Heart left ventricle (tissue), 16 donors: ENCODE measurements around the gene CSF1. TPM values are rescaled to one million over a fixed set of nuclear protein-coding genes. Genes with fewer than 3 reads are reported as not detected.

Experiments
- ATAC-seq, 4 donors: fragments of 200-7000 bp; cut with Tn5 transposase; one replicate each; pipeline ENCODE4 v1.9.1; 2020 to 2022; ENCODE audit warnings: moderate library complexity in 4 of 4, mild to moderate bottlenecking in 3 of 4, moderate number of reproducible peaks in 1 of 4
- DNase-seq, 5 donors: peaks; one replicate each; pipeline ENCODE4 v3.0.0-alpha.2; 2020
- H3K27ac ChIP-seq, 12 donors: fragments of 200-600 bp; sonication (generic) in 4 of 12; one replicate each; pipeline versions ENCODE4 v1.5.0 to v1.8.0; 2016 to 2022; ENCODE audit warnings: mild to moderate bottlenecking in 2 of 12
- H3K27me3 ChIP-seq, 9 donors: fragments of 200-600 bp; sonication (generic) in 2 of 9; one replicate each; pipeline versions ENCODE4 v1.5.1 to v1.8.0; 2016 to 2022; ENCODE audit warnings: mild to moderate bottlenecking in 3 of 9
- H3K36me3 ChIP-seq, 9 donors: fragments of 200-600 bp; sonication (generic) in 2 of 9; one replicate each; pipeline versions ENCODE4 v1.5.0 to v1.8.0; 2018 to 2022; ENCODE audit warnings: mild to moderate bottlenecking in 2 of 9
- H3K4me1 ChIP-seq, 12 donors: fragments of 200-600 bp; sonication (generic) in 4 of 12; one replicate each; pipeline versions ENCODE4 v1.5.0 to v1.8.0; 2016 to 2022; ENCODE audit warnings: mild to moderate bottlenecking in 3 of 12
- H3K4me3 ChIP-seq, 12 donors: fragments of 200-600 bp; sonication (generic) in 4 of 12; one replicate each; pipeline versions ENCODE4 v1.5.0 to v1.8.0; 2017 to 2022; ENCODE audit warnings: mild to moderate bottlenecking in 9 of 12, moderate library complexity in 4 of 12
- H3K9me3 ChIP-seq, 12 donors: fragments of 200-600 bp; sonication (generic) in 4 of 12; one replicate each; pipeline versions ENCODE4 v1.5.0 to v1.8.0; 2016 to 2022; ENCODE audit warnings: mild to moderate bottlenecking in 1 of 12
- CTCF ChIP-seq, 12 donors: fragments of 200-600 bp; sonication (generic) in 4 of 12; IDR thresholded peaks; one replicate each; pipeline versions ENCODE4 v1.5.0 to v1.8.0; 2018 to 2022; ENCODE audit warnings: antibody characterized with exemption in 12 of 12, mild to moderate bottlenecking in 5 of 12
- POLR2A ChIP-seq, 2 donors: fragments of 450-650 bp; IDR thresholded peaks; one replicate each; pipeline ENCODE4 v1.6.1; 2017; ENCODE audit warnings: antibody characterized with exemption in 2 of 2, mild to moderate bottlenecking in 2 of 2, moderate library complexity in 2 of 2
- WGBS, 4 donors: extraction: QIAGEN DNeasy Blood & Tissue Kit in 2 of 4; methylation state at CpG; one replicate each; pipeline versions ENCODE4 v1.1.5 to v1.1.7; 2013 to 2018; 5-methylcytosine and 5-hydroxymethylcytosine counted together
- intact Hi-C, 10 donors: fragments of 100-400 bp; cut with DNase I; formaldehyde crosslinking; loops; one replicate each; pipeline versions ENCODE4 v1.11.1 to v1.14.2; 2022
- polyA plus RNA-seq, 2 donors: library from polyadenylated mRNA; stranded (reverse); fragments of 200-250 nt; gene quantifications; one replicate each; pipeline ENCODE4 v1.2.3, GENCODE V29; 2013
- total RNA-seq, 9 donors: library from RNA; depleted of rRNA in 2 of 9; stranded (reverse); fragments of >200 nt in 2 of 9; fragmentation: NEBNext Ultra II Directional in 3 of 9; extraction: Animal tissue kit (Norgen Biotek cat#: 25700) in 3 of 9; gene quantifications; one replicate each; pipeline versions ENCODE4 v1.1.0 to v1.2.4, GENCODE V29; 2016 to 2023
- donor health status: ischemic (EF 13 %, LVEDD 7.1; RV severe dilation, severe dysfunction).
- donor health status: healthy with polysubstance abuse.
- donor health status: DM: no; HTN: yes; CAD: no.
- donor health status: DM: no; HTN: no; CAD: no.
- donor health status: ischemic (EF 25% LVEDD 6.9; RV normal size, moderate dysfunction).
- donor health status: ischemic (EF 25% LVEDD 5.7; RV mildly dilated, moderate dysfunction).
- donor health status: healthy.
- donor health status: DM: yes; HTN: yes; CAD: no.
- donor health status: ischemic (EF 35%, LVEDD 5.7; RV mildly dilated, moderate dysfunction).
- donor health status: nonischemic (EF 11% LVEDD 7.7; RV severe dilation, severe dysfunction).
- donor health status: DM: yes; HTN: yes; CAD: no.
- donor health status: PGD.
- donor health status: ischemic (EF 29% LVEDD 5.4; RV normal size, mild dysfunction).
- donor health status: nonischemic (EF 23%, LVEDD 6.1; RV moderate dilation, normal function).

The CSF1 gene
- total and polyA plus RNA-seq, 11 donors: 9.0 to 64.8 (median 13.3) TPM

GRCh38 chr1:109922326-109922725 is 11.7 kb downstream of the CSF1 start:
- Histone ChIP-seq H3K9me3 (no peaks in the 10 kb centered on the region), H3K27ac (no peak overlapping the region), H3K4me3 (no peak overlapping the region), H3K27me3 (no peaks in the 10 kb centered on the region), H3K4me1 (peaks cover 0 to 19% (median 8%) of the 10 kb centered on the region in 12 donors), H3K36me3 (peaks cover 0 to 100% (median 97%) of the 10 kb centered on the region in 9 donors)
- 78 to 88% (median 83%) methylated on average over 7 to 8 of the region's 8 CpGs for WGBS, 4 donors
- intact Hi-C loops: loop anchor here in 5 of 10 donors (2.0 to 5.0 kb wide), 2 partner anchors 60 kb away; partner anchors contain the start of gene AHCYL1 (in 4 of the 5)
- no peak for TF ChIP-seq CTCF (IDR thresholded peaks at IDR 0.05)
- ATAC-seq (no peak), DNase-seq (no peak)

GRCh38 chr1:109923131-109923945 is 12.7 kb downstream of the CSF1 start:
- intact Hi-C loops: loop anchor here in 5 of 10 donors (2.0 to 5.0 kb wide), 2 partner anchors 59 kb away; partner anchors contain the start of gene AHCYL1 (in 4 of the 5)
- no peaks in the 10 kb centered on the region for H3K9me3 ChIP-seq
- no peaks in the 10 kb centered on the region for H3K27me3 ChIP-seq
- peaks cover 0 to 92% (median 87%) of the 10 kb centered on the region in 9 donors for H3K36me3 ChIP-seq
- ATAC-seq: no peak
- TF ChIP-seq CTCF (IDR thresholded peaks at IDR 0.05) (peak; percentile 27 to 63 (median 42)), POLR2A (IDR thresholded peaks at IDR 0.05) (no peak)
- H3K27ac ChIP-seq: peak overlapping the region in 2 of 12 donors; percentile 22 to 44
- peaks cover 9 to 29% (median 18%) of the 10 kb centered on the region in 12 donors for H3K4me1 ChIP-seq
- WGBS, 4 donors: 80 to 94% (median 86%) methylated on average over 8 to 17 of the region's 17 CpGs
- no peak for DNase-seq
- peak overlapping the region in 1 of 12 donors; percentile 4 for H3K4me3 ChIP-seq

GRCh38 chr1:109923946-109924275 is 13.3 kb downstream of the CSF1 start:
- no peak for ATAC-seq
- TF ChIP-seq CTCF (IDR thresholded peaks at IDR 0.05): no peak
- TF ChIP-seq POLR2A (IDR thresholded peaks at IDR 0.05): no peak
- H3K27me3 ChIP-seq: no peaks in the 10 kb centered on the region
- intact Hi-C loops: loop anchor here in 5 of 10 donors (2.0 to 5.0 kb wide), 2 partner anchors 58 to 59 kb away; partner anchors contain the start of gene AHCYL1 (in 4 of the 5)
- DNase-seq: no peak
- peaks cover 0 to 90% (median 83%) of the 10 kb centered on the region in 9 donors for H3K36me3 ChIP-seq
- H3K9me3 ChIP-seq: no peaks in the 10 kb centered on the region
- peak overlapping the region in 2 of 12 donors; percentile 22 to 44 for H3K27ac ChIP-seq
- 87 to 94% (median 91%) methylated on average over 11 to 12 of the region's 12 CpGs for WGBS, 4 donors
- H3K4me1 ChIP-seq: peaks cover 9 to 35% (median 23%) of the 10 kb centered on the region in 12 donors
- peak overlapping the region in 1 of 12 donors; percentile 4 for H3K4me3 ChIP-seq

GRCh38 chr1:109924316-109924715 is 13.7 kb downstream of the CSF1 start:
- peaks cover 0 to 90% (median 83%) of the 10 kb centered on the region in 9 donors for H3K36me3 ChIP-seq
- peak overlapping the region in 3 of 12 donors; percentile 2 to 44 (median 14) for H3K27ac ChIP-seq
- H3K4me1 ChIP-seq: peaks cover 9 to 39% (median 27%) of the 10 kb centered on the region in 12 donors
- H3K4me3 ChIP-seq: no peak overlapping the region
- no peaks in the 10 kb centered on the region for H3K27me3 ChIP-seq
- TF ChIP-seq POLR2A (IDR thresholded peaks at IDR 0.05) (no peak), CTCF (IDR thresholded peaks at IDR 0.05) (no peak)
- WGBS, 4 donors: 80 to 89% (median 85%) methylated on average over 5 of the region's 5 CpGs
- DNase-seq (no peak), ATAC-seq (no peak)
- H3K9me3 ChIP-seq: no peaks in the 10 kb centered on the region
- intact Hi-C loops: loop anchor here in 4 of 10 donors (5.0 kb wide), 1 partner anchor 58 kb away; the partner anchor contains the start of gene AHCYL1 (in 4 of the 4)
